ENCODE measurements around the gene SHOC2.

Gene SHOC2

DNA sequence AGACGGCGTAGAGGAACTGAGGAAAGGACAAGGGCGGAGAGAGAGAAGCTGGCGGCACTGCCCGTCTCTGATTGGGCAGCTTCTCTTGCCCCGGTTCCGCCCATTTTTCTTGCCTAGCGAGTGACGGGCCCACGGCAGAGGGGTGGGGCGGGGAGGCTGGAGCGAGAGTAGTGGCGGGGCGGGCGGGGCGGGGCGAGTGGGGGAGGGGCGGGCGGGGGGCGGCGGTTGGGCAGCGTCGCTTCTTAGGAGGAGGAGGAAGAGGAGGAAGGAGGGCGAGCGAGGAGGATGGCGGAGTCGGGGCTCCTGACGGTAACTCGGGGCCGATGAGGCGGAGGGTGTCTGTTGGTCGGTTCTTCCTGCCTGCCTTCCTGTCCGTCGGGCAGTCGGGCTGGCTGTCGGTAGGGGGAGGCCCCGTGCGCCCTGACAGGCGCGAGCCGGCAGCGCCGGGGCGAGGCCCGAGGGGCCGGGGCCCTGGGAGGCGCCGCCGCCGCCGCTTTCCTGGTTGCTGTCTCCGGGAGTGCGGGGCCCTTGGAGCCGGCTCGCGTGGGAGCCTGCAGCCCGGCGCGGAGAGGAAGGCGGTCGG, at the start of gene SHOC2:
Gene SHOC2, plus strand, starts transcription at position 256 of the 583 bp plus-strand sequence. CDS start 44,755 bp downstream, outside the sequence.
- DNase-seq (ENCODE audit: low spot score in 2 of 2) (peak in 1 of 2 donors; percentile 83), ATAC-seq (ENCODE audit: low read depth) (peak; percentile 21)
- Mint-ChIP-seq H3K4me1 (peaks cover 26% of the 10 kb centered on the region), H3K36me3 (peaks cover 3% of the 10 kb centered on the region), H3K9me3 (no peaks in the 10 kb centered on the region), H3K4me3 (peak within 1 kb of the TSS; percentile 100), H3K27ac (peak within 1 kb of the TSS; percentile 99), H3K27me3 (no peaks in the 10 kb centered on the region)

GRCh38 chr10:110870823-110871297, 48.5 kb upstream of the SHOC2 start:
- Mint-ChIP-seq H3K27me3 (no peaks in the 10 kb centered on the region), H3K4me1 (peaks cover 35% of the 10 kb centered on the region), H3K36me3 (peaks cover 2% of the 10 kb centered on the region), H3K9me3 (no peaks in the 10 kb centered on the region), H3K27ac (peak overlapping the region; percentile 100), H3K4me3 (peak overlapping the region; percentile 89)
- ATAC-seq (ENCODE audit: low read depth) (no peak), DNase-seq (ENCODE audit: low spot score in 2 of 2) (no peak)

DNA sequence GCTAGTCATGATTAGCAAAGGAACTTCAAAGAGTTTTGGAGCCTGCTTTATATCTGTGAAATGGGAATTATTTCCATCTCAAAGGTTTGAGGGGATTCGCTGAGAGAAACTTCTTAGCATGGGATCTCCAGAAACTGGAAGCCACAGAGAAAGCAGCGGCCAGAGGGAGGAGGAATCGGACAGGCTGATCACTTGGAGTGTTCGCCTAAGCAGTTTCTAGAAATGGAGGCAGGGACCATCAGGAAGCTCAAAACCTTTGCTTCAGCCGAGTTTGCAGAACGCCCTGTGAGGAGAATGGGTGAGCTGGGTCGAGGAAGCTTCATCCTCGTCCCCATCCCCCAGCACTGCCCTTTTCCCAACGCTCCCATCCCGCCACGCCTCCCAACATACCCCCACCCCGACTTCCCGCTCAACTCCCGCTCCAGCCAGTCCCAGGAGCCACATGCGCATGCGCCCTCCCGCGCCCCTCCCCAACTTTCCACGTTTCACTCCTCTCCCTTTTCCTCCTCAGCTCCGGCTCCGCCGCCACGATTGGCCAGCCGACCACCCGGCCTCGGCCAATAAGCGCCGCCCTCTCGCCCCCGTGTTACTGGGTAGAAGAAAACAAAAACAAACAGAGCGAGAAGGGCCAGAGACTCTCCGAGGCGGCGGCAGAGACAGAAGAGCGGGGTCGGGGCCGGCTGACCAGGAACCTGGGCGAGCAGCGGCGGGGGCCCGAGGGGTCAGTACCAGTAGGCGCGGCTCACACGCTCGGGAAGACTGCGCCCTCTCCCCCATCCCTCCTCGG, 47.9 kb upstream of the SHOC2 start, which contains the start of gene PDCD4:
Gene PDCD4, plus strand, starts transcription at position 631 of the 787 bp plus-strand sequence. CDS start 4,100 bp downstream, outside the sequence.
- Mint-ChIP-seq H3K27me3 (no peaks in the 10 kb centered on the region), H3K36me3 (peaks cover 2% of the 10 kb centered on the region)

GRCh38 chr10:110872145-110872983, 47.0 kb upstream of the SHOC2 start:
- Mint-ChIP-seq H3K4me3 (peak overlapping the region; percentile 91), H3K36me3 (peaks cover 2% of the 10 kb centered on the region), H3K9me3 (no peaks in the 10 kb centered on the region), H3K4me1 (peaks cover 30% of the 10 kb centered on the region), H3K27ac (peak overlapping the region; percentile 100), H3K27me3 (no peaks in the 10 kb centered on the region)
- peak; percentile 70 to 71 for DNase-seq (ENCODE audit: low spot score in 2 of 2)
- ATAC-seq (ENCODE audit: low read depth), result peak; percentile 67

More for the DNA sequence above, 47.9 kb upstream of the SHOC2 start, which contains the start of gene PDCD4:
- peak within 1 kb of the TSS; percentile 91 for H3K4me3 Mint-ChIP-seq
- ATAC-seq (ENCODE audit: low read depth) (peak; percentile 69), DNase-seq (ENCODE audit: low spot score in 2 of 2) (peak; percentile 85 to 86)
- H3K9me3 Mint-ChIP-seq, result no peaks in the 10 kb centered on the region
- peak within 1 kb of the TSS; percentile 100 for H3K27ac Mint-ChIP-seq
- peaks cover 30% of the 10 kb centered on the region for H3K4me1 Mint-ChIP-seq

DNA sequence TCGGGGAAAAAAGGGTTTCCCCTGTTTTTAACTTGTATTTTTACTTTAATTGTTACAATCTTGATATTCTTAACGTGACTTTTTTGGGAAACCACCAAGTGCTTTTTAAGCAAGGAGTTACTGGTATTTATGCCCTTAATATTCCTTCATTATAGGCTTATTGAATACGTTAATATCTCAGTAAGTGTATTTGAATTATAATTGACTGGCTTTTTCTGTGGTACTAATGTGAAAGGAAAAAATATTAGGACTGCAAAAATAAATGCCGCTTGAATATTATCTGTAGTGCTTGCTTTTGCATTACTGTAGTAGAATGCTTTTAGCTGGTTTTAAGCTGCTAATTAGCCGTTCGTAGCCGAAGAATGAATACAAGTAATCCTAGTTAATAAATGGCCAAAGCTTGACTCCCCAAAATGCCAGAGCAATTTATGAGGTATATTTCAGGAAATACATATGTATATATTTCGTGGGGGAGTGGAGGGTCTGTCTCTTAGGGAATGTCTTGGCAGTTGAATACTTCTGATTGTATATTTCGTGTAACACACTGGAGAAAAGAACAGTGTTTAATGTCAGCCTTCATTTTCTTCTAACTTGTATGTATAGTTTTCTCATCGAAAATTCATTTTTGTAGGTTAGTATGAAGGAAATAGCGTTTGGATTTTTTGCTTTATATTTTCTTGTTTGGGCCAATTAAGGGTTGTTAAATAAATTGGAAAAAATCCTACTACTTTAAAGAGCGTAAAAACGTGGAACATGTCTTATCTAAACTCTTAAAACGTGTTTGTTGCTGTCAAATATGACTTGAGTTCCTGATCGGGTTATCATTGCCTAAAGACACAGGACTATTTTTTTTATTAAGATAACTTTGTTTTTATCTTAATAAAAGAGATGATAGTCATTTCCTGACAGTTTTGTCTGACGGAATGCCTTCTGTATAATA, 46.1 kb upstream of the SHOC2 start:
- H3K36me3 Mint-ChIP-seq, result peaks cover 2% of the 10 kb centered on the region
- ATAC-seq (ENCODE audit: low read depth) (no peak), DNase-seq (ENCODE audit: low spot score in 2 of 2) (no peak)
- H3K4me1 Mint-ChIP-seq, result peaks cover 25% of the 10 kb centered on the region
- peak overlapping the region; percentile 91 for H3K4me3 Mint-ChIP-seq
- H3K27me3 Mint-ChIP-seq, result no peaks in the 10 kb centered on the region
- H3K9me3 Mint-ChIP-seq, result no peaks in the 10 kb centered on the region
- peak overlapping the region; percentile 100 for H3K27ac Mint-ChIP-seq

DNA sequence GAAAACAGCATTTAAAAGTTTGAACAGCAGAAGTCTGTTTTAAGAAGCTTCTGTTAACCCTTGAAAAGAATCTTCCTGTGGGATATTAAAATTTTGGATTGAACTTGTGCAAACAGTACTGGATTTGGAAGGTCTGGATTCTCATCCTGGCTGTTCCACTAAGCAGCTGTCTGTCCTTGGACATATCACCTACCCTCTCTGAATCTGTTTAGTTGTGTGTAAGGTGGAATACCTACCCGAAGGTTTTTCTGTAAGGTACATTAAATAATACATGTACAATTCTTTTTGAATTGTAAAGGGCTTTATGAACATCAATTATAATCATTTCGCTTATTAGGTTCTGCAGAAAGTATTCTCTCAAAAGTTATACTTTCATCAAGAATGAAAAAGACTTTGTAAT, 45.5 kb upstream of the SHOC2 start:
- Mint-ChIP-seq H3K27ac (peak overlapping the region; percentile 100), H3K36me3 (peaks cover 5% of the 10 kb centered on the region), H3K4me3 (peak overlapping the region; percentile 70), H3K9me3 (no peaks in the 10 kb centered on the region), H3K4me1 (peaks cover 28% of the 10 kb centered on the region), H3K27me3 (no peaks in the 10 kb centered on the region)
- no peak for DNase-seq (ENCODE audit: low spot score in 2 of 2)
- ATAC-seq (ENCODE audit: low read depth), result no peak

GRCh38 chr10:110876000-110876399, 43.4 kb upstream of the SHOC2 start:
- Mint-ChIP-seq H3K36me3 (peaks cover 7% of the 10 kb centered on the region), H3K4me3 (no peak overlapping the region)

DNA sequence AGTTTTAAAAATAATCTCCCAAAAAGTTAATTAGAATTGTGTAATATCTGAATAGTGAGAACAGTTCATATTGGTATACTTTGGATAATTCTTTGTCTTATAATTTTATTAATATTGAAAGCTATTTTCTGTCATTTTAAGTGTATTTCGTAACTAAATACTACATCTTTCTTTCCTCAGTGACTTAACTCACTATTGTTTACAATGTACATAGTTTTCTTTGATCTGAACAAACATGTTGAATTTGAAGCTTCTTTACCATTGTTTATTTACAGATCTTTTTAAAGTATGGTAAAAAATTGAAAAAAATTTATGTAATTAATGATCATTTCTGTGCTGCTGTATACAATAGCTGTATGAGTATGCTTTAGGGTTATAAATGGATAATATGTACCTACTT, 42.6 kb upstream of the SHOC2 start:
- Mint-ChIP-seq H3K27me3 (no peaks in the 10 kb centered on the region), H3K4me1 (peaks cover 19% of the 10 kb centered on the region), H3K9me3 (no peaks in the 10 kb centered on the region), H3K27ac (no peak overlapping the region), H3K36me3 (peaks cover 11% of the 10 kb centered on the region), H3K4me3 (no peak overlapping the region)
- DNase-seq (ENCODE audit: low spot score in 2 of 2) (no peak), ATAC-seq (ENCODE audit: low read depth) (no peak)

More at GRCh38 chr10:110876000-110876399, 43.4 kb upstream of the SHOC2 start:
- H3K27me3 Mint-ChIP-seq, result no peaks in the 10 kb centered on the region
- H3K4me1 Mint-ChIP-seq, result peaks cover 19% of the 10 kb centered on the region
- peak overlapping the region; percentile 60 for H3K27ac Mint-ChIP-seq
- no peaks in the 10 kb centered on the region for H3K9me3 Mint-ChIP-seq
- no peak for DNase-seq (ENCODE audit: low spot score in 2 of 2)
- no peak for ATAC-seq (ENCODE audit: low read depth)

GRCh38 chr10:110880012-110880411, 39.4 kb upstream of the SHOC2 start:
- Mint-ChIP-seq H3K4me1 (peaks cover 30% of the 10 kb centered on the region), H3K4me3 (no peak overlapping the region), H3K27me3 (no peaks in the 10 kb centered on the region), H3K27ac (peak overlapping the region; percentile 72), H3K36me3 (peaks cover 19% of the 10 kb centered on the region), H3K9me3 (no peaks in the 10 kb centered on the region)
- ATAC-seq (ENCODE audit: low read depth), result no peak
- DNase-seq (ENCODE audit: low spot score in 2 of 2), result no peak

- no peak for DNase-seq (ENCODE audit: low spot score in 2 of 2)
- peaks cover 24% of the 10 kb centered on the region for H3K36me3 Mint-ChIP-seq
- H3K4me1 Mint-ChIP-seq, result peaks cover 34% of the 10 kb centered on the region
- no peak overlapping the region for H3K27ac Mint-ChIP-seq
- no peak for ATAC-seq (ENCODE audit: low read depth)
- H3K27me3 Mint-ChIP-seq, result no peaks in the 10 kb centered on the region
- no peaks in the 10 kb centered on the region for H3K9me3 Mint-ChIP-seq
- H3K4me3 Mint-ChIP-seq, result no peak overlapping the region
Observed at GRCh38 chr10:110881247-110881646, 38.2 kb upstream of the SHOC2 start.

DNA sequence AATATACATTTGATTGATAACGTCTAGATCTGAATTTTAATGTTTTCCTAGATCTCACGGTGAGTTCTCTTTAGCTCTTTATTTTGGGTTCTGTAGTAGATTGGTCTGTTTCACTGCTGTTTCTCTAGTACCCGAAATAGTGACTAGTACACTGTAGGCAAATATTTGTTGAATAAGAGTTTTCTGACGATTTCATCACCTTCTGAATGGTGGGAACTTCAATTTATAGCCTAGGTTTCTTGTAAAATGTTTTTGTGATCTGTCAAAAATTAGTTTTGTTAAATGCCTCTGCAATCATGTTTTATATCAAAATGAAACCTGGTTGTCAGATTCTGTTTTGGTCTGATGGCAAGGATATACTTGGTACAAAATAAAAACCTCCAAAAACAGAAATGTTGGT, 37.5 kb upstream of the SHOC2 start:
- ATAC-seq (ENCODE audit: low read depth) (no peak), DNase-seq (ENCODE audit: low spot score in 2 of 2) (no peak)
- H3K4me1 Mint-ChIP-seq, result peaks cover 35% of the 10 kb centered on the region
- H3K27ac Mint-ChIP-seq, result peak overlapping the region; percentile 79
- H3K27me3 Mint-ChIP-seq, result no peaks in the 10 kb centered on the region
- H3K4me3 Mint-ChIP-seq, result no peak overlapping the region
- peaks cover 25% of the 10 kb centered on the region for H3K36me3 Mint-ChIP-seq
- no peaks in the 10 kb centered on the region for H3K9me3 Mint-ChIP-seq

GRCh38 chr10:110883924-110884323, 35.5 kb upstream of the SHOC2 start:
- Mint-ChIP-seq H3K27me3 (no peaks in the 10 kb centered on the region), H3K4me1 (peaks cover 29% of the 10 kb centered on the region), H3K9me3 (no peaks in the 10 kb centered on the region), H3K27ac (peak overlapping the region; percentile 70), H3K36me3 (peaks cover 26% of the 10 kb centered on the region), H3K4me3 (no peak overlapping the region)
- no peak for ATAC-seq (ENCODE audit: low read depth)
- no peak for DNase-seq (ENCODE audit: low spot score in 2 of 2)
